Breast epithelium (tissue), 4 donors: ENCODE measurements around the gene NUAK1. TPM values are rescaled to one million over a fixed set of nuclear protein-coding genes. Genes with fewer than 3 reads are reported as not detected.

Experiments used
- DNase-seq, 2 donors: peaks; one replicate each; pipeline ENCODE4 v3.0.0-alpha.2; 2019; ENCODE audit warnings: low spot score in 2 of 2
- H3K27ac ChIP-seq, 2 donors: fragments of 200-600 bp; sonication (generic) in 1 of 2; one replicate each; pipeline ENCODE4 v1.5.1; 2016 to 2019; ENCODE audit warnings: mild to moderate bottlenecking in 1 of 2
- H3K27me3 ChIP-seq, 2 donors: fragments of 200-600 bp; sonication (generic) in 1 of 2; one replicate each; pipeline versions ENCODE4 v1.5.1 to v1.6.0; 2017 to 2019; ENCODE audit warnings: control low read depth in 1 of 2, mild to moderate bottlenecking in 1 of 2
- H3K36me3 ChIP-seq: fragments of 200-600 bp; one replicate; pipeline ENCODE4 v1.5.1; 2019
- H3K4me1 ChIP-seq, 2 donors: fragments of 200-600 bp; sonication (generic); one replicate each; pipeline ENCODE4 v1.5.1; 2016 to 2019; ENCODE audit warnings: control low read depth in 1 of 2
- H3K4me3 ChIP-seq, 3 donors: fragments of 200-600 bp; sonication (generic); 1 replicate in 2 of 3; 2 replicates in 1 of 3; pipeline ENCODE4 v1.5.1; 2016 to 2019; ENCODE audit warnings: mild to moderate bottlenecking in 3 of 3, moderate library complexity in 2 of 3
- H3K9me3 ChIP-seq, 2 donors: fragments of 200-600 bp; sonication (generic) in 1 of 2; one replicate each; pipeline ENCODE4 v1.5.1; 2016 to 2019; ENCODE audit warnings: control low read depth in 1 of 2
- POLR2A ChIP-seq: fragments of 450-650 bp; IDR thresholded peaks from one replicate; pipeline ENCODE4 v1.6.1; 2016; ENCODE audit warnings: antibody characterized with exemption, mild to moderate bottlenecking, moderate library complexity
- POLR2AphosphoS5 ChIP-seq, 3 donors: sonication (generic); formaldehyde crosslinking; IDR thresholded peaks; one replicate each; pipeline ENCODE4 v1.6.1; 2017; ENCODE audit warnings: antibody characterized with exemption in 3 of 3
- intact Hi-C: fragments of 100-400 bp; cut with DNase I; formaldehyde crosslinking; loops from one replicate; pipeline ENCODE4 v1.15.1; 2023; ENCODE audit warnings: low total_unique reads
- total RNA-seq, 3 donors: library from RNA; depleted of rRNA; stranded (reverse); fragments of >200 nt; gene quantifications; one replicate each; pipeline ENCODE4 v1.1.0, GENCODE V29; 2016
- TF ChIP-seq, protein P1 (sequence below), 3 donors: fragments of 450-650 bp; IDR thresholded peaks; one replicate each; pipeline ENCODE4 v1.5.1; 2016 to 2017; ENCODE audit warnings: antibody characterized with exemption in 3 of 3, mild to moderate bottlenecking in 3 of 3, moderate library complexity in 3 of 3

NUAK1 gene
- total RNA-seq, 3 donors from 2014 or later, result 6.0 to 20.2 (median 13.1) TPM

DNA sequence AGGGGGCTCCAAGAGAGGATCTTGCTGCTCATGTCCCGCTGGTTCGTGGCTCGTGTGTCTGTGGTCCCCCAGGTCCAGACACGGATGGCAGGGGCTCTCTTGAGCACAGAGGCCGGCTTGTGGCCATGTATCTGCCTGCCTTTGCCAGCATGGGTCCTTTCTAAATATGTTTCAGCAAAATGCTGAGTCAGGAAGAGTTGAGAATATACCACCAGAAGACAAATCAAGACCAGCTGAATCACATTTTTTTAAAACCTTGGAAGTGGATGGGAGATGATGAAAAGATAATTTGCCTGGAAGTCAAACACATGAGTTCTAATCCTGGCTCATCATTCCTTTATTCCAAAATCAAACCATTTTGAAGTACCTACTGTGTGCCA lies 58.0 kb downstream of the NUAK1 start:
- Histone ChIP-seq H3K9me3 (no peaks in the 10 kb centered on the region), H3K4me1 (peaks cover 0 to 4% of the 10 kb centered on the region in 2 donors), H3K27ac (peak overlapping the region; percentile 43 to 81), H3K27me3 (no peaks in the 10 kb centered on the region), H3K4me3 (no peak overlapping the region), H3K36me3 (no peaks in the 10 kb centered on the region)
- intact Hi-C loops, result no loop called here
- no peak for TF ChIP-seq POLR2AphosphoS5 (IDR thresholded peaks at IDR 0.05)
- TF ChIP-seq, protein P1, sequence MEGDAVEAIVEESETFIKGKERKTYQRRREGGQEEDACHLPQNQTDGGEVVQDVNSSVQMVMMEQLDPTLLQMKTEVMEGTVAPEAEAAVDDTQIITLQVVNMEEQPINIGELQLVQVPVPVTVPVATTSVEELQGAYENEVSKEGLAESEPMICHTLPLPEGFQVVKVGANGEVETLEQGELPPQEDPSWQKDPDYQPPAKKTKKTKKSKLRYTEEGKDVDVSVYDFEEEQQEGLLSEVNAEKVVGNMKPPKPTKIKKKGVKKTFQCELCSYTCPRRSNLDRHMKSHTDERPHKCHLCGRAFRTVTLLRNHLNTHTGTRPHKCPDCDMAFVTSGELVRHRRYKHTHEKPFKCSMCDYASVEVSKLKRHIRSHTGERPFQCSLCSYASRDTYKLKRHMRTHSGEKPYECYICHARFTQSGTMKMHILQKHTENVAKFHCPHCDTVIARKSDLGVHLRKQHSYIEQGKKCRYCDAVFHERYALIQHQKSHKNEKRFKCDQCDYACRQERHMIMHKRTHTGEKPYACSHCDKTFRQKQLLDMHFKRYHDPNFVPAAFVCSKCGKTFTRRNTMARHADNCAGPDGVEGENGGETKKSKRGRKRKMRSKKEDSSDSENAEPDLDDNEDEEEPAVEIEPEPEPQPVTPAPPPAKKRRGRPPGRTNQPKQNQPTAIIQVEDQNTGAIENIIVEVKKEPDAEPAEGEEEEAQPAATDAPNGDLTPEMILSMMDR (IDR thresholded peaks at IDR 0.05), result no peak
- no peak for TF ChIP-seq POLR2A
- no peak for DNase-seq

DNA sequence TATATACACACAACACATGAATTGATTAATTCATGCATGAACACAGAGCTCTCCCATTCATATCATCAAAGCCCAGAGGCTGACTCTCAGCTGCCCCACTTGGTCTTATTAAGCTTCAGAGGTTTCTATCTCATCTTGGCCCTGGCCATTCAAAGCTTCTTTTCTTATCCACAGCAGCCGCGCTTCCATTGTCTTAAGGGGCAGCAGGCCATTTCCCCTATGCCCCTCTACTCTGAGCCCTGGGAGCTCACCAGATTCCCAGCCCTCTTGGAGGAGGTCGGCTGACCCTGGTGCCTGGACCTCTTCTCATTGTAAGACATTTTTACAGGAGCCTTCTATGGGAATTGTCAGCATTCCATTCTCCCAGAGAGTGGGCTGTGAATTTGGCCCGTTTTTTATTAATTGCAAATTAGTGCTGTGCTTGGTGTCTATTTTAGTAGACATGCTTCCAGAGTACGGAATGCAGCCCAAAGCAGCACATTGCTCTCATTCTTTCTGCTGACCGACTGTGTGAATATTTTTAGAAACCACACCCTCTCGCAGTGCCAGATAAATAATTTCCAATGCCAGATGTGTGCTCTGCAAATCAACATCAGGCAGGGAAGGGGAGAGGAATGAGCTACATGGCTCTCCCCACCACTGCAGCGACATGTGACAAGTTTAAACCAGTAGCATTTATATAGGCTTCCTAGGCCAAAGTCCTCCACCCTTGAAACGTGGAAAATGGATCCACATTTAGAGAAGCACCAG lies 58.5 kb downstream of the NUAK1 start:
- peak in 1 of 3 donors; percentile 11 for TF ChIP-seq POLR2AphosphoS5 (IDR thresholded peaks at IDR 0.05)
- TF ChIP-seq, protein P1 (IDR thresholded peaks at IDR 0.05), result no peak
- intact Hi-C loops, result no loop called here

DNA sequence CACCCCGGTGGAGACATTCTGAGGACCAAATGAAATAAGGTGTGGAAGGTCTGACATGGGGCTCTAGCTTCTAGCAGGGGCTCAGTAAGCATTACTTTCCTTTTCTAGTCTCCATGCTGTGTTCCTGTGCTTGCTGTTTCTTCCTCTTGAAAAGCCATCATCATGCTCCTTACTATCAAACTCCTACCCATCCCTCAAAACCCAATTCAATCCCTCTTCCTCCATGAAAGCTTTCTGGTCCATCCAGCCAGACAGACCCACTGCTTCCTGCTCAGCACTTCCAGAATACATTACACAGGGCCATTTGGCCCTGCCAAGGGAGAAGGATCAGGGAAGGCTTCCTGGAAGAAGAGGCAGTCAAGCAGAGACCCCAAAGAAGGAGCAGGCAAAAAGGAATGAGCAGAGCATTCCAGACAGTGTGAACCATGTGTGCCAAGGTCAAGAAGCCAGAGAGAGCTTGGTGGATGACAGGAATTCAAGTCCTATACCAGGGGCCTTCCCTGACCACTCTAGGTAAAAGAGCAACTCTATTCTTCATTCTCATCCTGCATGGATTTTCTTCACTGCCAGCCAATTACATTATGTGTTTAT lies 59.5 kb downstream of the NUAK1 start:
- Histone ChIP-seq H3K4me1 (no peaks in the 10 kb centered on the region), H3K36me3 (no peaks in the 10 kb centered on the region), H3K27me3 (no peaks in the 10 kb centered on the region), H3K4me3 (no peak overlapping the region), H3K27ac (peak overlapping the region in 1 of 2 donors; percentile 81), H3K9me3 (no peaks in the 10 kb centered on the region)
- no peak for TF ChIP-seq POLR2AphosphoS5 (IDR thresholded peaks at IDR 0.05)
- no peak for DNase-seq
- intact Hi-C loops, result no loop called here

More for the DNA sequence above, 58.5 kb downstream of the NUAK1 start:
- Histone ChIP-seq H3K27ac (peak overlapping the region; percentile 43 to 81), H3K9me3 (no peaks in the 10 kb centered on the region), H3K4me1 (peaks cover 0 to 4% of the 10 kb centered on the region in 2 donors), H3K36me3 (no peaks in the 10 kb centered on the region), H3K4me3 (no peak overlapping the region), H3K27me3 (no peaks in the 10 kb centered on the region)
- peak in 1 of 2 donors; percentile 55 for DNase-seq

DNA sequence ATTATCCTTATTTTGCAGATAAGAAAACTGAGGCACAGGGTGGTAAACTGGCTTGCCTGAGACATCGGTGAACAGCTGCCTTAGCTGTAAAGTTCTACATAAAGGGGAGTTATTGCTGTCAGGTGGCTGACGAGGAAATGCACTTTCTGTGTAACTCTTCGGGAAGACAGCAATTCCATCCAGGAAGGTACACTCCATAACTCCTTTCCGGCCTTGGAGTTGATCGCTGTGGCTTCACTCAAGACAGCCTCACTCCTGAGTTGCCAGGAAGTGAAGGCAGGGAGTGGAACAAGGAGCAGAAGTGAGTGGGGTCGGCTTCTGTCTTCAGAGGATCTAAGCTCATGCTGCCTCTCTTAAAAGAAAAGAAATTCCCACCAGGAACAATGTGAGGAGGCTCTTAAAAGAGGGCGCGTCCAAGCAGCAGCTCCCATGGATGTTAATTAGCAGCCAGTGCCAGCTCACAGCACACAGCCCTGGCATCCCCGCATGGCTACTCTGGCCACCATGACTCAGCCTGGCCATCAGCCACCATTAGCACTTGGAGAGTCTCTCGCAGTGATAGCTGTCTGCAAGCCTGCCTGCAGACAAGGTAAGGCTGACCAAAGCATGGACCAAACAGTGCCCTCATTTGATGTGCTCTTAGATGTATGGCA lies 60.3 kb downstream of the NUAK1 start:
- Histone ChIP-seq H3K36me3 (no peaks in the 10 kb centered on the region), H3K4me1 (no peaks in the 10 kb centered on the region), H3K27me3 (no peaks in the 10 kb centered on the region), H3K4me3 (no peak overlapping the region), H3K27ac (peak overlapping the region in 1 of 2 donors; percentile 25), H3K9me3 (no peaks in the 10 kb centered on the region)
- DNase-seq, result no peak
- TF ChIP-seq POLR2AphosphoS5 (IDR thresholded peaks at IDR 0.05) (no peak), POLR2A (no peak)
- TF ChIP-seq, protein P1 (IDR thresholded peaks at IDR 0.05), result no peak
- intact Hi-C loops, result no loop called here

DNA sequence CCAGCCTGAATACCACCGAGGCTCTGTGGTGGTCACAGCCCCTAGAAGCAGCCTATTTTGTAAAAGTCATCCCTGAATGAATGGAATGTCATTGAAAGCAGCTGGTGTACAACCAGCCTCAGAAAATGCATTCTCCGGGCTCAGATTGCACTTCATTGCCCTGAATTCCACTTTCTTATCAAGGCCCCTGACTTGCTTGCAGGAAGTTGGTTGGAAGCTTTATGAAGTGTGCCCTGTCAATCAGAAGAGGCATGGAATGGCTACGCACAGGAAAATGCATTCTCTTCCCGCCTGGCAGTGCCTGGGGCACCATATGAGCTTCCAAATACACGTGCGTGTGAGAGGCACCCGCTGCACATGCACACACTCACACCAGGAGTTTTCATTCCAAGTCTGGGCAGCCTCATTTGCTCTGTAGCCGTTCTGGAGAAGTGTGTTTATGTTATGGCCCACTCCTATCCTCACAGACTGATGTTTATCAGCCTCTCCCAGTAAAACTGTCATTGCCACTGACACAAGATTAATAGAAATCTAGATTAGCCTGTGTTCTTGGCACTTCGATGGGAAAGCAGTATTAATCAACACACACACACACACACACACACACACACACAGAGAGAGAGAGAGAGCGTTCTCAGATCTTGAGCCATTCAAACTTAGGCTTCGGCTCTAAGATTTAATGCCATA lies 63.9 kb downstream of the NUAK1 start:
- no peaks in the 10 kb centered on the region for H3K36me3 ChIP-seq
- TF ChIP-seq POLR2AphosphoS5 (IDR thresholded peaks at IDR 0.05) (no peak), POLR2A (no peak)
- TF ChIP-seq, protein P1 (IDR thresholded peaks at IDR 0.05), result no peak
- H3K4me1 ChIP-seq, result no peaks in the 10 kb centered on the region
- DNase-seq, result no peak
- H3K9me3 ChIP-seq, result no peaks in the 10 kb centered on the region
- H3K4me3 ChIP-seq, result no peak overlapping the region
- no peaks in the 10 kb centered on the region for H3K27me3 ChIP-seq
- no peak overlapping the region for H3K27ac ChIP-seq
- intact Hi-C loops, result no loop called here
